Esophagus squamous epithelium (tissue), 5 donors: ENCODE measurements around the gene PRSS27. TPM values are rescaled to one million over a fixed set of nuclear protein-coding genes. Genes with fewer than 3 reads are reported as not detected.

Experiments
- DNase-seq: peaks from one replicate; lab custom pipeline; 2025; lab: John Stamatoyannopoulos, UW
- H3K27ac ChIP-seq, 4 donors: fragments of 200-600 bp; sonication (generic); one replicate each; pipeline ENCODE4 v1.5.1; 2016 to 2019; ENCODE audit warnings: mild to moderate bottlenecking in 1 of 4
- H3K27me3 ChIP-seq, 4 donors: fragments of 200-600 bp; sonication (generic); 1 replicate in 3 of 4; 2 replicates in 1 of 4; pipeline versions ENCODE4 v1.5.1 to v1.6.0; 2017 to 2021; ENCODE audit warnings: antibody characterized with exemption in 1 of 4
- H3K36me3 ChIP-seq, 3 donors: fragments of 200-600 bp; sonication (generic); one replicate each; pipeline ENCODE4 v1.5.1; 2016 to 2019
- H3K4me1 ChIP-seq, 3 donors: fragments of 200-600 bp; sonication (generic); one replicate each; pipeline ENCODE4 v1.5.1; 2017 to 2019
- H3K4me3 ChIP-seq, 4 donors: fragments of 200-600 bp; sonication (generic); 1 replicate in 3 of 4; 2 replicates in 1 of 4; pipeline ENCODE4 v1.5.1; 2016 to 2019; ENCODE audit warnings: mild to moderate bottlenecking in 2 of 4, moderate library complexity in 1 of 4
- H3K9me3 ChIP-seq, 3 donors: fragments of 200-600 bp; sonication (generic); one replicate each; pipeline ENCODE4 v1.5.1; 2016 to 2019
- CTCF ChIP-seq, 6 experiments: fragments of 450-650 bp in 4 of 6; fragments of 200-600 bp in 2 of 6; sonication (generic) in 2 of 6; IDR thresholded peaks; one replicate each; pipeline ENCODE4 v1.5.1; 2016 to 2019; ENCODE audit warnings: antibody characterized with exemption in 6 of 6, mild to moderate bottlenecking in 4 of 6, moderate library complexity in 4 of 6
- POLR2A ChIP-seq, 4 donors: fragments of 450-650 bp; IDR thresholded peaks; one replicate each; pipeline ENCODE4 v1.6.1; 2017; ENCODE audit warnings: antibody characterized with exemption in 4 of 4, mild to moderate bottlenecking in 4 of 4, moderate library complexity in 3 of 4
- WGBS, 2 donors: methylation state at CpG; one replicate each; pipeline ENCODE4 v1.1.5; 2018; 5-methylcytosine and 5-hydroxymethylcytosine counted together
- intact Hi-C: fragments of 100-400 bp; cut with DNase I; formaldehyde crosslinking; loops from one replicate; pipeline ENCODE4 v1.15.0; 2022
- total RNA-seq, 4 donors: library from RNA; depleted of rRNA; stranded (reverse); fragments of >200 nt; gene quantifications; one replicate each; pipeline ENCODE4 v1.1.0, GENCODE V29; 2016
- donor health status: DM: yes; HTN: yes; CAD: no.

Gene PRSS27
- total RNA-seq, 4 donors from 2014 or later, result 188 to 463 (median 228) TPM

GRCh38 chr16:2767891-2768290 is 47.9 kb upstream of the PRSS27 start:
- Histone ChIP-seq H3K4me1 (peaks cover 15 to 55% (median 37%) of the 10 kb centered on the region in 3 donors), H3K27ac (peak overlapping the region; percentile 82 to 85 (median 84)), H3K4me3 (no peak overlapping the region), H3K36me3 (peaks cover 77 to 100% (median 90%) of the 10 kb centered on the region in 3 donors), H3K9me3 (no peaks in the 10 kb centered on the region), H3K27me3 (no peaks in the 10 kb centered on the region)
- no peak for DNase-seq
- peak in 1 of 4 donors; percentile 40 for TF ChIP-seq POLR2A (IDR thresholded peaks at IDR 0.05)
- TF ChIP-seq CTCF (IDR thresholded peaks at IDR 0.05), result no peak
- 63 to 71% methylated on average over 3 to 14 of the region's 14 CpGs for WGBS, 2 donors
- intact Hi-C loops, result no loop called here

- H3K27ac ChIP-seq, result peak overlapping the region; percentile 82 to 85 (median 84)
- intact Hi-C loops, result no loop called here
- no peak overlapping the region for H3K4me3 ChIP-seq
- no peak for DNase-seq
- no peaks in the 10 kb centered on the region for H3K9me3 ChIP-seq
- TF ChIP-seq CTCF (IDR thresholded peaks at IDR 0.05), result no peak
- no peak for TF ChIP-seq POLR2A (IDR thresholded peaks at IDR 0.05)
- H3K36me3 ChIP-seq, result peaks cover 78 to 100% (median 97%) of the 10 kb centered on the region in 3 donors
- H3K4me1 ChIP-seq, result peaks cover 15 to 53% (median 36%) of the 10 kb centered on the region in 3 donors
- WGBS, 2 donors, result 77 to 81% methylated on average over 6 to 16 of the region's 19 CpGs
- no peaks in the 10 kb centered on the region for H3K27me3 ChIP-seq
Observed at GRCh38 chr16:2767140-2767731, 47.2 kb upstream of the PRSS27 start.

GRCh38 chr16:2766430-2767139 is 46.6 kb upstream of the PRSS27 start:
- Histone ChIP-seq H3K27ac (peak overlapping the region in 1 of 4 donors; percentile 82), H3K9me3 (no peaks in the 10 kb centered on the region)
- intact Hi-C loops, result no loop called here

GRCh38 chr16:2765462-2766404 is 45.7 kb upstream of the PRSS27 start:
- H3K4me3 ChIP-seq, result no peak overlapping the region
- H3K4me1 ChIP-seq, result peaks cover 15 to 39% (median 33%) of the 10 kb centered on the region in 3 donors
- TF ChIP-seq POLR2A (IDR thresholded peaks at IDR 0.05) (no peak), CTCF (IDR thresholded peaks at IDR 0.05) (no peak)
- intact Hi-C loops, result no loop called here
- WGBS, 2 donors, result 96% methylated on average over 37 to 50 of the region's 73 CpGs
- no peaks in the 10 kb centered on the region for H3K27me3 ChIP-seq
- no peak for DNase-seq
- H3K36me3 ChIP-seq, result peaks cover 81 to 100% (median 97%) of the 10 kb centered on the region in 3 donors
- H3K9me3 ChIP-seq, result no peaks in the 10 kb centered on the region
- no peak overlapping the region for H3K27ac ChIP-seq

More at GRCh38 chr16:2766430-2767139, 46.6 kb upstream of the PRSS27 start:
- WGBS, 2 donors, result 90 to 94% methylated on average over 41 to 42 of the region's 44 CpGs
- Histone ChIP-seq H3K4me1 (peaks cover 15 to 48% (median 36%) of the 10 kb centered on the region in 3 donors), H3K27me3 (no peaks in the 10 kb centered on the region), H3K36me3 (peaks cover 77 to 100% (median 97%) of the 10 kb centered on the region in 3 donors), H3K4me3 (no peak overlapping the region)
- no peak for DNase-seq
- TF ChIP-seq POLR2A (IDR thresholded peaks at IDR 0.05) (no peak), CTCF (IDR thresholded peaks at IDR 0.05) (no peak)
